Transverse colon (tissue), 4 donors: ENCODE measurements around the gene PGD. TPM values are rescaled to one million over a fixed set of nuclear protein-coding genes. Genes with fewer than 3 reads are reported as not detected.
"Not testable (repeated sequence)": the region's sequence is repeated elsewhere in the genome, so short reads cannot be mapped to it uniquely, and the experiment has no call there.

Experiments
- DNase-seq: peaks from one replicate; pipeline ENCODE4 v3.0.0-alpha.2; 2019
- H3K27ac ChIP-seq, 4 donors: fragments of 200-600 bp; sonication (generic); 2 replicates each; pipeline ENCODE4 v1.5.1; 2016 to 2018; ENCODE audit warnings: inconsistent platforms in 4 of 4
- H3K27me3 ChIP-seq: fragments of 200-600 bp; sonication (generic); 2 replicates; pipeline ENCODE4 v1.5.1; 2017; ENCODE audit warnings: inconsistent platforms
- H3K36me3 ChIP-seq, 4 donors: fragments of 200-600 bp; sonication (generic); 2 replicates each; pipeline ENCODE4 v1.5.1; 2017 to 2019; ENCODE audit warnings: inconsistent platforms in 4 of 4
- H3K4me1 ChIP-seq, 4 donors: fragments of 200-600 bp; sonication (generic); 2 replicates each; pipeline ENCODE4 v1.5.1; 2017 to 2020; ENCODE audit warnings: inconsistent platforms in 4 of 4
- H3K4me3 ChIP-seq, 4 donors: fragments of 200-600 bp; sonication (generic); 1 replicate in 1 of 4; 2 replicates in 3 of 4; pipeline versions ENCODE4 v1.5.1 to v1.6.1; 2017 to 2019; ENCODE audit warnings: inconsistent platforms in 4 of 4
- H3K9me3 ChIP-seq, 2 donors: fragments of 200-600 bp; sonication (generic); 2 replicates each; pipeline ENCODE4 v1.5.1; 2017 to 2019; ENCODE audit warnings: inconsistent platforms in 2 of 2
- CTCF ChIP-seq, 5 experiments: fragments of 200-600 bp in 3 of 5; fragments of 450-650 bp in 2 of 5; sonication (generic) in 3 of 5; IDR thresholded peaks; 1 replicate in 2 of 5; 2 replicates in 3 of 5; pipeline ENCODE4 v1.5.1; 2016 to 2017; ENCODE audit warnings: antibody characterized with exemption in 5 of 5, inconsistent platforms in 3 of 5, mild to moderate bottlenecking in 2 of 5, moderate library complexity in 1 of 5
- EP300 ChIP-seq: sonication (generic); formaldehyde crosslinking; IDR thresholded peaks from one replicate; pipeline ENCODE4 v1.6.1; 2017; ENCODE audit warnings: antibody characterized with exemption, low read depth
- POLR2A ChIP-seq: fragments of 450-650 bp; IDR thresholded peaks from one replicate; pipeline ENCODE4 v1.6.1; 2016; ENCODE audit warnings: antibody characterized with exemption, mild to moderate bottlenecking, moderate library complexity
- POLR2AphosphoS5 ChIP-seq, 3 donors: sonication (generic); formaldehyde crosslinking; IDR thresholded peaks; one replicate each; pipeline ENCODE4 v1.6.1; 2016; ENCODE audit warnings: antibody characterized with exemption in 3 of 3
- WGBS, 2 donors: methylation state at CpG; one replicate each; pipeline ENCODE4 v1.1.5; 2018; ENCODE audit warnings: low coverage in 1 of 2; 5-methylcytosine and 5-hydroxymethylcytosine counted together
- in situ Hi-C, 4 donors: fragments of 200-750 bp; cut with MboI; loops; one replicate each; pipeline versions ENCODE4 v1.15.0 to v1.15.1; 2017; ENCODE audit warnings: low sequenced_read_pairs in 3 of 4, low pct_ligation_motif_present in 1 of 4, low pct_unique_long_range_greater_than_20kb in 1 of 4
- intact Hi-C: fragments of 100-400 bp; cut with DNase I; formaldehyde crosslinking; loops from one replicate; pipeline ENCODE4 v1.15.1; 2023; ENCODE audit warnings: low total_unique reads
- total RNA-seq, 4 donors: library from RNA; depleted of rRNA; stranded (reverse); fragments of >200 nt; gene quantifications; one replicate each; pipeline ENCODE4 v1.1.0, GENCODE V29; 2016

Gene PGD
- total RNA-seq, 4 donors from 2014 or later: 15.7 to 73.0 (median 66.1) TPM

- intact Hi-C loops (no loop called here), in situ Hi-C loops (no loop called here)
- H3K27me3 ChIP-seq: no peaks in the 10 kb centered on the region
- peaks cover 0 to 4% (median 0%) of the 10 kb centered on the region in 4 donors for H3K36me3 ChIP-seq
- no peaks in the 10 kb centered on the region for H3K4me1 ChIP-seq
- no peak for TF ChIP-seq EP300
- TF ChIP-seq POLR2AphosphoS5 (IDR thresholded peaks at IDR 0.05): no peak
- TF ChIP-seq CTCF (IDR thresholded peaks at IDR 0.05): no peak
- no peak for TF ChIP-seq POLR2A
- WGBS, 2 donors: 80 to 87% methylated on average over 7 of the region's 7 CpGs
- no peak overlapping the region for H3K27ac ChIP-seq
- no peak for DNase-seq
- H3K4me3 ChIP-seq: no peak overlapping the region
- H3K9me3 ChIP-seq: no peaks in the 10 kb centered on the region
These were observed 57.8 kb downstream of the PGD start for GRCh38 chr1:10456661-10457060.

GRCh38 chr1:10457462-10457861 is 58.6 kb downstream of the PGD start:
- DNase-seq, H3K9me3 ChIP-seq, in situ Hi-C loops, H3K27ac ChIP-seq, intact Hi-C loops, H3K4me3 ChIP-seq, H3K27me3 ChIP-seq, H3K36me3 ChIP-seq, H3K4me1 ChIP-seq: not testable (repeated sequence)
- WGBS, 2 donors: 63 to 100% methylated on average over 2 to 7 of the region's 7 CpGs

GRCh38 chr1:10457875-10458274 is 59.0 kb downstream of the PGD start:
- Histone ChIP-seq H3K4me3 (no peak overlapping the region), H3K4me1 (no peaks in the 10 kb centered on the region), H3K27ac (no peak overlapping the region), H3K9me3 (no peaks in the 10 kb centered on the region), H3K27me3 (no peaks in the 10 kb centered on the region), H3K36me3 (peaks cover 0 to 10% (median 3%) of the 10 kb centered on the region in 4 donors)
- TF ChIP-seq CTCF (IDR thresholded peaks at IDR 0.05): no peak
- no peak for TF ChIP-seq POLR2AphosphoS5 (IDR thresholded peaks at IDR 0.05)
- TF ChIP-seq EP300: no peak
- TF ChIP-seq POLR2A: no peak
- no peak for DNase-seq
- in situ Hi-C loops: no loop called here
- WGBS, 2 donors: 79 to 86% methylated on average over 7 to 9 of the region's 9 CpGs
- intact Hi-C loops: no loop called here

GRCh38 chr1:10459184-10459583 is 60.3 kb downstream of the PGD start:
- Histone ChIP-seq H3K4me3 (no peak overlapping the region), H3K27me3 (no peaks in the 10 kb centered on the region), H3K36me3 (peaks cover 0 to 20% (median 10%) of the 10 kb centered on the region in 4 donors), H3K9me3 (no peaks in the 10 kb centered on the region), H3K27ac (no peak overlapping the region), H3K4me1 (no peaks in the 10 kb centered on the region)
- intact Hi-C loops: no loop called here
- DNase-seq: no peak
- TF ChIP-seq POLR2AphosphoS5 (IDR thresholded peaks at IDR 0.05): no peak
- no peak for TF ChIP-seq EP300
- TF ChIP-seq CTCF (IDR thresholded peaks at IDR 0.05): no peak
- no peak for TF ChIP-seq POLR2A
- in situ Hi-C loops: no loop called here
- WGBS, 2 donors: 61% methylated on average over 2 to 3 of the region's 3 CpGs

- Histone ChIP-seq H3K4me1 (peaks cover 8 to 10% (median 9%) of the 10 kb centered on the region in 4 donors), H3K36me3 (peaks cover 0 to 53% (median 23%) of the 10 kb centered on the region in 4 donors), H3K27me3 (no peaks in the 10 kb centered on the region), H3K27ac (no peak overlapping the region), H3K4me3 (no peak overlapping the region), H3K9me3 (no peaks in the 10 kb centered on the region)
- in situ Hi-C loops (no loop called here), intact Hi-C loops (no loop called here)
- WGBS, 2 donors: 98% methylated on average over 2 of the region's 2 CpGs; no CpG with 5 or more reads in 1 of the 2 donors
- DNase-seq: no peak
- TF ChIP-seq EP300 (no peak), POLR2AphosphoS5 (IDR thresholded peaks at IDR 0.05) (no peak), POLR2A (no peak), CTCF (IDR thresholded peaks at IDR 0.05) (no peak)
These were observed 68.2 kb downstream of the PGD start for GRCh38 chr1:10467078-10467477.
